ENCODE measurements around the gene CDH11. TPM values are rescaled to one million over a fixed set of nuclear protein-coding genes. Genes with fewer than 3 reads are reported as not detected.

The CDH11 gene
- total RNA-seq, result 156 and 594 TPM in 2 replicates

GRCh38 chr16:65121870-65122723 lies at the start of gene CDH11:
Gene CDH11, minus strand, starts transcription at chr16:65122063. Its CDS starts 117,194 bp downstream, at chr16:65004869.

